GM21390 (cell line): ENCODE measurements around the gene PLN.

Source experiments
- ATAC-seq: cut with Tn5 transposase; IDR thresholded peaks from one replicate; pipeline ENCODE4 v1.9.1; 2021; ENCODE audit not compliant: unreplicated experiment

Gene PLN

GRCh38 chr6:118548136-118548535 is at the start of gene PLN:
Gene PLN (plus strand): TSS chr6:118548296. CDS start chr6:118558922, 10,626 bp downstream.
- no peak for ATAC-seq

DNA sequence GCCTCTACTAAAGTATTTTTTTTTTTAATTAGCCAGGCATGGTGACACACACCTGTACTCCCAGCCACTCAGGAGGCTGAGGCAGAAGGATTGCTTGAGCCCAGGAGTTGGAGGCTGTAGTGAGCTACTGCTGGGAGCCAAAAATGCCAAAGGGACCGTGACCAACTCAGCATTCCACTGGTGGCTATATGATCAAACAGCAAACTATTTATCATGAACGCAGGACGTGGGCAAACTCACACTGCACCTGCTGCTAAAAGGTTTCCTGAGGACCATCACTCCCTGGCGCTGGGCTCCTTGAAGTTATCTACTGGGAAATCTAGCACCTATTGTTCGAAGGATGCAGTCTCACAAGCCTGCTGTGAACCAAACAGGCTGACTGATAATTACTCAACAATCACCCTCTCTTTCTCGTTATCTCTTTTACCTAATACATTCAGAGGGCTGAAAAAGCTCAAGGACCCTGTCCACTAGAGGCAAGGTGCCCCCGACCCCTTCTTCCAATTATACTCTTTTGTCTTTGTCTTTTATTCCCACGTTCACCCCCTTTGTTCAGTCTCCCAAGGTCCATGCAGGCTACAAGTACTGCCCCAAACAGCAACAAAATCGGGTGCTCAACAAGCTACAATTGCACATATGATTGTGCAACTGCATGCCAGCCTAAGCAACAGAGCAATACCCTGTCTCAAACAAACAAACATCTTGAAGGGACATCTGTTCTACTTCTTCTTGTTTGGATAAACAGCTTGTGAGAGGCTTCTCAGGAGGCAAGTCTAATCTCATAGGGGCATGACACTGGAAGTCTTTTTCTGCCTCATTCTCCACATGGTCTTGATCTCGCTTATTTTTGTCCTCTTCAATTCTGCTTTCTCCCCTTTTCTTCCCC is 47.7 kb upstream of the PLN start:
- no peak for ATAC-seq

DNA sequence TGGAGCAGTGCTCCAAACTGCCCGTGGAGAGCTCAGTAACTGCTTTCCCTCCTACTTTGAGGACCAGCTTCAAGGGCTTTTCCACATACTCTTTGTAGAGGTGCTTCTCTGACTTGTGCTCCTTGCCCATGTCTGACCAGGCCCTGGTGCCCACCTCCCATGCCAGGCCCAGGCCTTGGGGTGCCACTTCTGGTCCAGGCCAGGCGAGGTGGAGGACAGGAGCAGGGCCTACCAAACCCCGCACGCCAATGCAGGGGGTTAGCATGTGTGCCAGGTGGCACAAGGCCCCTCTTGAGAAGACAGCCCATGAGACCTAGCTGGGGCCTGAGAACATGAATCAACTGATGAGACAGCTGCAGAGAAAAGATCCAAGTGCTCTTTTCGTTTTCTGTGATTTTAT is 47.0 kb upstream of the PLN start:
- no peak for ATAC-seq

- no peak for ATAC-seq
Observed at GRCh38 chr6:118501765-118502164, 46.3 kb upstream of the PLN start.

DNA sequence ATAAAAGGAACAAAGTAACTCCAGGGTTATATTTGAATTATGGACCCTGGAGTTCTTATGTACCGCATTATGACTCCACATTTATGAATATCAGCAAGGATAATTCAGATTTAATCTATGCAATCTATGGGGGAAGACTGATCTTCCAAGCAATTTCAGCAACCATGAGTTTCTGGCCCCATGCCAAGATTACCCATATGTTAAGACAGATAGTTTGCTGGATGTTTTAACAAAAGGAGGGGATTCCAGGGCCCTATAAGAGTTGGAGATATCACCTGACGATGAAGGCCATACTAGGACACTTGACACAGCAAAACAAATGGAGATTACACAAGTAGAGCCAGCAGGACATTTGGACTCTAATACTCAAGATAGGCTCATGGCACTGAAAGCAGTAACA is 45.9 kb upstream of the PLN start:
- ATAC-seq, result no peak

- no peak for ATAC-seq
Observed at GRCh38 chr6:118504611-118505010, 43.5 kb upstream of the PLN start.

- no peak for ATAC-seq
Observed at GRCh38 chr6:118505656-118506055, 42.4 kb upstream of the PLN start.

GRCh38 chr6:118506071-118506638 is 41.9 kb upstream of the PLN start:
- no peak for ATAC-seq

DNA sequence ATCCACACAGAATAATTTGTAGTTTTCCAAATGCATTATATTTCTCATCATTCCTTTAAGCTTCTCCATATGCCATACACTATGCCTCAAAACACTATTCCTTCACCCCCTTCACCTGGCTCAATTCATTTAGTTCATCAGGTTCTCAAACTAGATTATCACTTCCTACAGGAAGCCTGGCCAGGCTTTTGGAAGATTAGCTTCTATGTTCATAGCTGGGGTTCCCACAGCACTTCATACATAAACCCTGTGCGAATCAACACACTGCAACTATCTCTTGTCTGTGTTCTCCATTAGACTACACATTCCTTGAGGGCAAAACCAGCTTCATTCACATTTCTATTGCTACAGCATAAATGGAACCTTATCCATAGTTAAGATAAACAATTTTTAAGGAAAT is 40.5 kb upstream of the PLN start:
- ATAC-seq, result no peak

DNA sequence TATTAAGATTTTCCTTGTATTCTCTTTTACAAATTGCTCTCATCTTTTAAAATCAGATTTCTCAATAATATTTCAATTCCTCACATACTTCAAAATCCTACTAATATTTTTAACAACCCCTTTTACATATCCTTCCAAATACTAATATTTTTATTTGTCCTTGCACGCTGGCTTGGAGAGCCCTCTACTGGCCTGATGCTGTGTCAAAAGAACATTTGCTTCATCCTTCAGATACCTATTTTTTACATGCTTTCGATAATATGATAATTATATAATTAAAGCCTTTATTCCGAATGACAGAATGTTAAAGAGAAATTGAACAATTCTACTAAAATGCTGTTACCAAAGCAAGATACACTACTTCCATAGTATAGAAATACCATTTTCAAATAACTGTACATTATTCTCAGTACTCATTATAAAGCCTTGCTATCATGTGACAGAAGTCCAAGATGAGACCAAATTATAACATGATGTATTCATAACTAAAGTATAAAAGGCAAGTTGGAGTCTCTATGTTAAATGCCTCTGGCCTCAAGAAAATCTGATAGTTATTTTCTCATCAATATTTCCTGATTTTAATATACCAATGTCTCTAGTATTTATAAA is 39.0 kb upstream of the PLN start:
- no peak for ATAC-seq

DNA sequence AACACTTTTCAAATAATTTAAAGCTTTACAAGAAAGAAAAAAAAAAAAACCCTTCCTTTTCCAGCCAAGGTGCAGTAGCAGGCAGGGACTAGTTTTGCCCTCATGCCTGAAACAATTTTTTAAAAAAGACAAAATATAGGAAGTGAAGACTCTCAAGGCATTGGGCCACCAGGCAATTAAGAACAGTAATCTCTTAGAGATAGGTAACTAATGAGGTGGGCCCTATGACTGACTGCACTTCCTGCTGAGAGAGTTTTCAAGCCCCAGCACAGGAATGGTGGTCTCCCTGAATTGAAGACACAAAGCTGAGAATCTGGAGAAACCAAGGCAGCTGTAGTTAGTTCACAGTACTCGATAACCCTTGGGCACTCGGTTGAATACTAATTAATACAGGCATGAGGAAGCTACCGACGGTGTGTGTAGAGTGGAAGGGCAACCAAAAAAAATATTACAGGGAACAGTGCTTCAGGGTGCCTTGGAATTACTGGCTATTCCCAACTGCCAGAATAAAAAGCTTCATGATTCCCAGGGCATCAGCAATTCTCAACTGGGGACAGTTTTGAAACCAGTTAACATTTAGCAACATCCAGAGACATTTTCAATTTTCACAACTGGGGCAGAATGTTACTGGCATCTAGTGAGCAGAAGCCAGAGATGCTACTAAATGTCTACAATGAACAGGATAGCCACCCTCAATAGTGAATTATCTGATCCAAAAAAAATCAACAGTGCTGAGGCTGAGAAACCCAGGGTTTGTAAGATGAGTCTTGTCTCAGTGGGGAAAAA is 36.0 kb upstream of the PLN start:
- no peak for ATAC-seq

DNA sequence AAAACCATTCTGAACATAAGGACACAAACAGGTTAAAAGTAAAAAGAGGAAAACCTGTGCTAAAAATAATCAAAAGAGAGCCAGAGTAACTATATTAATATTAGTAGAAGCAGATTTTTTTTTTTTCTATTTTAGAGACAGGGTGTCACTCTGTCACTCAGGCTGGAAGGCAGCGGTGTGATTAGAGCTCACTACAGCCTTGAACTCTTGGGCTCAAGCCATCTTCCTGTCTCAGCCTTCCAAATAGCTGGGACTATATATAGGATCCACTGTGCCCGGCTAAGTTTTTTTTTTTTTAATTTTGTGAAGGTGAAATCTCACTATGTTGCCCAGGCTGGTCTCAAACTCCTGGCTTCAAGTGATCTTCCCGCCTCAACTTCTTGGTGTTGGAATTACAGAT is 33.4 kb upstream of the PLN start:
- ATAC-seq, result no peak

GRCh38 chr6:118522422-118522821 is 25.7 kb upstream of the PLN start:
- ATAC-seq, result no peak

DNA sequence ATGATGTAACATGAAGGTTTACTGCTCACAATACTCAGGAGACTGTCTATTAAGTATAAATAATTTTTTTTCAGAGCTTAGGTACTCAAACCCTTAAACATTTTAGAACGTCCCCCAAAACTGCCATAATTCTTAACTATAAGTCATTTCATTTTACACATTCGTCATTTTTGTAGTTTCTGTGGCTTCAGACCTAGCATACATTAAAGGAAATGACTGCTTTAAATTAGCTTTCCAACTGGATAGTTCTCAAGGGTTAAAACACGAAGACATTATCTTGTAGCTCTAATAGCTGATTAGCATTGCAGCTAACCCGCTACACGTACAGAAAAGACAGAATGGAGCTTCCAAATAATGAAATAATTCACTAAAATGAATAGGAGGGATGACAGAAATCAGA is 24.9 kb upstream of the PLN start:
- no peak for ATAC-seq

GRCh38 chr6:118524686-118525085 is 23.4 kb upstream of the PLN start:
- no peak for ATAC-seq

DNA sequence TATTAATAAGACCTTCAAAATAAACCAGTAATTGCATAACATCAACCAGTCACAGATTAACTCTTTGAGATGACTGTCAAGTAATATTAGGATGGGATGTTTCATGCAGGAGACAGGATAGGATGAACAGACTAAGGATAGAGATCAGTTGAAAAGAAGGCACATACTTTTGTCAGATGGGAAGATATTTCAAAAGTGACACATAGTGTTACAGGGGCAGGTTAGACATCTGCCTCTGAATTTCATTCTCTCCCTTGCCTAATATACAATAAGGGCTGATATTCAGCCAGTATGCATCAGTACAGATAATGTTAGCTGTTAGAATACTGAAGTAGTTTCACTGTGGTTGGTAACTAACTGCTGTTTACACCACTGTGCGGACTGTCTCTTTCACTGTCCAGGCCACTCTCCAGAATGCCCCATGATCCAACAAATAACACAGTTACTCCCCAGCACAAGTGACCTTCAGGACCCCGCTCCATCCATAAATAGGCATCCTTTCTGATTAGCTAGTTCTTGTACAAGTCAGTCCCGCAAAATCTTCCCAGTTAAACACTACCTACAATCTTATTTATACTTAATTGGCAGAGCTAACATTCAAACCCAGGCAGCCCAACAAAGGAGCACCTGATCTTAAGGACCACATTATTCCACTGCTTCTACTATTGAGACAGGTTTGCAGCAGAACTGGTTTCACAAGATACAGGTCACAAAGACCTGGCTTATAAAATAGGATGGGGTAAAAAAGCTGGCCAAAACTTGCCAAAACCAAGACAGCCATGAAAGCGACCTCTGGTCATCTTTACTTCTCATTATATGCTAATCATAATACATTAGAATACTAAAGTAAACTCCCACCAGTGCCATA is 21.9 kb upstream of the PLN start:
- no peak for ATAC-seq

DNA sequence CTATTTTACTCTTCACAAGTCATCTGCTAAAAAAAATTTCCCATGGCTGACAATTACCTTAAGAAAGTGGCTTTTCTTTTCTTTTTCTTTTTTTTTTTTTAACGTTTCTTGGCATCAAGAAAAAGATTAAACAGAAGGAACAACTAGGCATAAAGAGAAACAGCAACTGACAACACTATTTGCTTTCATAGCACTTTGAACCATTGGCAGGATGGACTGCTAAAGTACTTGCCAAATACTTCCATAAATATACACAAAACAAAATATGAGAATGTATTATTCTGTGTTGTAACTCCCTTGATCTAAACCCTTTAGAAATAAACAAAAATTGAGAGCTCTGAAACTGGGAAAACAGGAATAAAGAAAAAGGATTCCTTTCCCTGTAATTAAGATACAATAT is 20.0 kb upstream of the PLN start:
- ATAC-seq, result no peak

DNA sequence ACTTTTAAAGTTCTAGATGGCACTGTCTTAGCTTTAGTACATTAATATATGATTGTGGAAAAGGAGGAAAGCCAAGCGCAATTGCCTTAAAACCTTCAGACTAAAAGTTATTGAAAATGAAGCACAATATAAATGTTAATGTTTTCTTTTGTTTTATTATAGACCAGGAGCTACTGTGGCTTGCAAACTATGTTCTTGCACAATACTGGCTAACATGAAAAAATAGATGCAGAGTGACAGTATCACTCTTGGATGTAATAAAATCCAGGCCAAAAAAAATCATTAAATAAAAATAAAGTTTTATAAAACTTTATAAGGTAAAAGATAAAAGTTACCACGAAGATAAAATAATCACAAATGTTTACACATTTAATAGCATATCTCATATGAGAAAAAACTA is 18.3 kb upstream of the PLN start:
- no peak for ATAC-seq

- ATAC-seq, result no peak
Observed at GRCh38 chr6:118530942-118531341, 17.2 kb upstream of the PLN start.

DNA sequence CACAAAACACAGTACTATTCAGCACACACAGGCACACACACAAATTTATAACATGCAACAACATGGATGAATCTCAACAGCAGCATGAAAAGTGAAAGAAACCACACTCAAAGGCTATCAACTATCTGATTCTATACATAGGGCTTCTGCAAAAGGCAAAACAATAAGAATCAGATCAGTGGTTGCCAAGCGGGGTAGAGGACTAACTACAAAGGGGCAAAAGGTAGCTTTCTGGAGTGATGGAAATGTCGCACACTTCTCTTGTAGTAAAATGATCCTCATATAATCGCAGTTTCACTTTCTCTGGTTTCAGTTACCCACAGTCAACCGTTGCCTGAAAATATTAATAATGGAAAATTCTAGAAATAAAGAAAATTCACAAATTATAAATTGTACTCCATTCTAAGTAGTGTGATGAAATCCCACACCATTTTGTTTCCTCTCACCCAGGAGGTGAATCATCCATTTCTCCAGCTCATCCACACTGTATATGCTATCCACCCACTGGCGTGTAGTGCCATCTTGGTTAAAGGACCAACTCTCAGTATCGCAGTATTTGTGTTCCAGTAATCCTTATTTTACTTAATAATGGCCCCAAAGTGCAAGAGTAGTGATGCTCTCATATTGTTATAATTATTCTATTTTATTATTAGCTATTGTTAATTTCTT is 12.8 kb upstream of the PLN start:
- ATAC-seq, result no peak
